Hepatocyte (in vitro differentiated cells): ENCODE results near the gene PRPH. TPM values are rescaled to one million over a fixed set of nuclear protein-coding genes. Genes with fewer than 3 reads are reported as not detected.

ENCODE experiments used
- DNase-seq: peaks from one replicate; pipeline ENCODE4 v3.0.0-alpha.2; 2016; ENCODE audit warnings: low spot score
- H2AFZ ChIP-seq: fragments of 200-600 bp; sonication (generic); 2 replicates; pipeline ENCODE4 v1.6.0; 2016; ENCODE audit warnings: antibody characterized with exemption, mild to moderate bottlenecking
- H3K27ac ChIP-seq: fragments of 200-600 bp; sonication (generic); 2 replicates; pipeline ENCODE4 v1.5.1; 2016; ENCODE audit warnings: mild to moderate bottlenecking
- H3K27me3 ChIP-seq: fragments of 200-600 bp; sonication (generic); 2 replicates; pipeline ENCODE4 v1.6.1; 2016
- H3K36me3 ChIP-seq: fragments of 200-600 bp; sonication (generic); replicated peaks from 2 replicates; pipeline ENCODE4 v1.5.1; 2016; ENCODE audit warnings: low read depth; ENCODE audit not compliant: insufficient read depth
- H3K4me1 ChIP-seq: fragments of 200-600 bp; sonication (generic); 2 replicates; pipeline ENCODE4 v1.5.1; 2016; ENCODE audit warnings: mild to moderate bottlenecking, moderate library complexity; ENCODE audit not compliant: insufficient read depth
- H3K4me2 ChIP-seq: fragments of 200-600 bp; sonication (generic); 2 replicates; pipeline ENCODE4 v1.6.0; 2016
- H3K4me3 ChIP-seq: fragments of 200-600 bp; sonication (generic); 2 replicates; pipeline ENCODE4 v1.5.1; 2016; ENCODE audit warnings: mild to moderate bottlenecking
- H3K79me2 ChIP-seq: fragments of 200-600 bp; sonication (generic); 2 replicates; pipeline ENCODE4 v1.6.0; 2017; ENCODE audit warnings: mild to moderate bottlenecking
- H3K9me2 ChIP-seq: fragments of 200-600 bp; sonication (generic); replicated peaks from 2 replicates; pipeline ENCODE4 v1.6.0; 2017; ENCODE audit warnings: mild to moderate bottlenecking; ENCODE audit not compliant: insufficient read depth
- H3K9me3 ChIP-seq: fragments of 200-600 bp; sonication (generic); 2 replicates; pipeline ENCODE4 v1.5.1; 2016; ENCODE audit warnings: low read depth, mild to moderate bottlenecking
- H4K20me1 ChIP-seq: fragments of 200-600 bp; sonication (generic); 2 replicates; pipeline ENCODE4 v1.6.0; 2016; ENCODE audit warnings: mild to moderate bottlenecking; ENCODE audit not compliant: insufficient read depth, poor library complexity, severe bottlenecking
- CTCF ChIP-seq: fragments of 200-600 bp; sonication (generic); IDR thresholded peaks from 2 replicates; pipeline ENCODE4 v1.5.1; 2016; ENCODE audit warnings: antibody characterized with exemption, mild to moderate bottlenecking; ENCODE audit not compliant: poor library complexity
- EZH2 ChIP-seq: fragments of 200-600 bp; sonication (generic); IDR thresholded peaks from 2 replicates; pipeline ENCODE4 v1.6.1; 2016; ENCODE audit warnings: antibody characterized with exemption, mild to moderate bottlenecking, borderline replicate concordance
- EZH2phosphoT487 ChIP-seq: fragments of 200-600 bp; sonication (generic); IDR thresholded peaks from one replicate; pipeline ENCODE4 v1.6.1; 2018; ENCODE audit warnings: antibody characterized with exemption, mild to moderate bottlenecking, low read depth, moderate library complexity; ENCODE audit not compliant: unreplicated experiment, severe bottlenecking
- WGBS: methylation state at CpG from one replicate; pipeline ENCODE4 v1.1.6; 2016; ENCODE audit warnings: low lambda C conversion rate; ENCODE audit errors: missing lambda C conversion rate; 5-methylcytosine and 5-hydroxymethylcytosine counted together
- polyA plus RNA-seq: library from polyadenylated mRNA; unstranded; fragments of >200 nt; fragmentation: Nextera tagmentation; extraction: Ambion mirVana; gene quantifications from 2 replicates; pipeline ENCODE4 v1.2.1, GENCODE V29; 2016
- total RNA-seq: library from RNA; depleted of rRNA; stranded (reverse); fragments of >200 nt; gene quantifications from 2 replicates; pipeline ENCODE4 v1.2.3, GENCODE V29; 2014

The PRPH gene
- total and polyA plus RNA-seq, 2 experiments from 2014 or later = 0.70 to 1.7 TPM

- no peaks in the 10 kb centered on the region for H4K20me1 ChIP-seq
- no peaks in the 10 kb centered on the region for H3K9me3 ChIP-seq
- no peaks in the 10 kb centered on the region for H3K79me2 ChIP-seq
- no peak overlapping the region for H3K4me2 ChIP-seq
- no peak overlapping the region for H3K4me3 ChIP-seq
- H3K4me1 ChIP-seq = no peaks in the 10 kb centered on the region
- no peak overlapping the region for H2AFZ ChIP-seq
- DNase-seq = no peak
- H3K36me3 ChIP-seq = no peaks in the 10 kb centered on the region
- H3K9me2 ChIP-seq = no peaks in the 10 kb centered on the region
- H3K27ac ChIP-seq = no peak overlapping the region
- TF ChIP-seq EZH2 (no peak), EZH2phosphoT487 (no peak), CTCF (no peak)
- peaks cover 8% of the 10 kb centered on the region for H3K27me3 ChIP-seq
- 69% methylated on average over 6 of the region's 6 CpGs for WGBS
These were observed 7.1 kb upstream of the PRPH start for GRCh38 chr12:49287876-49288275.

GRCh38 chr12:49288412-49288853 is 6.5 kb upstream of the PRPH start:
- no peak overlapping the region for H2AFZ ChIP-seq
- no peak overlapping the region for H3K27ac ChIP-seq
- WGBS = 12% methylated on average over 11 of the region's 11 CpGs
- no peak overlapping the region for H3K4me2 ChIP-seq
- H3K4me1 ChIP-seq = no peaks in the 10 kb centered on the region
- H3K36me3 ChIP-seq = no peaks in the 10 kb centered on the region
- peak; percentile 71 for DNase-seq
- peaks cover 12% of the 10 kb centered on the region for H3K27me3 ChIP-seq
- H3K9me3 ChIP-seq = no peaks in the 10 kb centered on the region
- TF ChIP-seq CTCF (peak; percentile 93), EZH2phosphoT487 (no peak)
- H4K20me1 ChIP-seq = no peaks in the 10 kb centered on the region
- no peak overlapping the region for H3K4me3 ChIP-seq
- no peaks in the 10 kb centered on the region for H3K9me2 ChIP-seq
- H3K79me2 ChIP-seq = no peaks in the 10 kb centered on the region

- H3K27me3 ChIP-seq = peaks cover 16% of the 10 kb centered on the region
- no peaks in the 10 kb centered on the region for H3K9me2 ChIP-seq
- H3K27ac ChIP-seq = no peak overlapping the region
- no peak overlapping the region for H2AFZ ChIP-seq
- no peaks in the 10 kb centered on the region for H3K79me2 ChIP-seq
- no peaks in the 10 kb centered on the region for H4K20me1 ChIP-seq
- no peak for DNase-seq
- no peak overlapping the region for H3K4me2 ChIP-seq
- H3K9me3 ChIP-seq = no peaks in the 10 kb centered on the region
- TF ChIP-seq EZH2phosphoT487 = no peak
- H3K4me3 ChIP-seq = no peak overlapping the region
- H3K36me3 ChIP-seq = no peaks in the 10 kb centered on the region
- 88% methylated on average over 9 of the region's 9 CpGs for WGBS
- H3K4me1 ChIP-seq = no peaks in the 10 kb centered on the region
These were observed 5.9 kb upstream of the PRPH start for GRCh38 chr12:49288922-49289555.

- Histone ChIP-seq H2AFZ (no peak overlapping the region), H3K4me2 (peak overlapping the region; percentile 52), H3K36me3 (no peaks in the 10 kb centered on the region), H3K9me3 (no peaks in the 10 kb centered on the region), H3K27ac (no peak overlapping the region), H3K27me3 (peaks cover 48% of the 10 kb centered on the region), H3K9me2 (no peaks in the 10 kb centered on the region), H3K4me3 (no peak overlapping the region), H3K79me2 (no peaks in the 10 kb centered on the region), H4K20me1 (no peaks in the 10 kb centered on the region), H3K4me1 (peaks cover 15% of the 10 kb centered on the region)
- WGBS = 74% methylated on average over 7 of the region's 7 CpGs
- TF ChIP-seq CTCF (no peak), EZH2 (no peak), EZH2phosphoT487 (no peak)
- no peak for DNase-seq
These were observed 2.3 kb upstream of the PRPH start for GRCh38 chr12:49292729-49293055.
